Testis (tissue), 2 donors: ENCODE data around the gene HDAC6.

Experiments used
- POLR2A ChIP-seq: fragments of 450-650 bp; IDR thresholded peaks from one replicate; pipeline ENCODE4 v1.6.1; 2017; ENCODE audit warnings: antibody characterized with exemption, mild to moderate bottlenecking, moderate library complexity
- TF ChIP-seq, protein P1 (sequence below), 3 experiments: fragments of 450-650 bp in 2 of 3; fragments of 200-600 bp in 1 of 3; sonication (generic) in 1 of 3; IDR thresholded peaks; one replicate each; pipeline ENCODE4 v1.5.1; 2016 to 2019; ENCODE audit warnings: antibody characterized with exemption in 3 of 3, mild to moderate bottlenecking in 2 of 3, moderate library complexity in 1 of 3

DNA sequence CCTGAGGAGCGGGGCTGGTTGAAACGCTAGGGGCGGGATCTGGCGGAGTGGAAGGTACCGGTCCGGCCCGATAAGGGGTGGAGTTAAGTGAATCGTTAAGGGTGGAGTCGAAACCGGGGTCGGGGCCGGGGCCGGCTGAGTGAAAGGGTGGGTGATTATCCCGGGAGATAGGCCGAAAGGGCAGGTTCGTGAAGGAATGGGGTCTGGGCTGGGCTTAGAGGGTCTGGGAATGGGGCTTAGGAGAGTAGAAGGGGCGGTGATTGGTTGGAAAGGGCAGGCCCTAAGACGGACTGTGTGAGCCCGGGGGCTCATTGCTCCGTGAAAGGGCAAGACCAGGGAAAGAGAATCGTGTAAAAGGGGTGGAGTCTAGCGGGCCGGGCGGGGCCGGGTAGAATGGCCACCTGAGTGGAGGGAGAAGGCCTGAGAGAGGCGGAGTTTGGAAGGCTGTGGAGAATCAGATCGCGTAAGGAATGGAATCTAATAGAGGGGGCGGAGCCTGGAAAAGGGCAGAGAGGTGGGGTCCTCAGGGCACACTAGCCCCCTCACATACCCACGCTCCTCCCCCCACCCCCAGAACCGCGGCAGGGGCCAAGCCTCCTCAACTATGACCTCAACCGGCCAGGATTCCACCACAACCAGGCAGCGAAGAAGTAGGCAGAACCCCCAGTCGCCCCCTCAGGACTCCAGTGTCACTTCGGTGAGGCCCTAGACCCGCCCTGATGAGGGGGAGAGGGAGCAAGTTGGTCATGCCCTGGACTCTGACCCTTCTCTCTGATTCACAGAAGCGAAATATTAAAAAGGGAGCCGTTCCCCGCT is 430 bp downstream of the HDAC6 start:
- TF ChIP-seq, protein P1, sequence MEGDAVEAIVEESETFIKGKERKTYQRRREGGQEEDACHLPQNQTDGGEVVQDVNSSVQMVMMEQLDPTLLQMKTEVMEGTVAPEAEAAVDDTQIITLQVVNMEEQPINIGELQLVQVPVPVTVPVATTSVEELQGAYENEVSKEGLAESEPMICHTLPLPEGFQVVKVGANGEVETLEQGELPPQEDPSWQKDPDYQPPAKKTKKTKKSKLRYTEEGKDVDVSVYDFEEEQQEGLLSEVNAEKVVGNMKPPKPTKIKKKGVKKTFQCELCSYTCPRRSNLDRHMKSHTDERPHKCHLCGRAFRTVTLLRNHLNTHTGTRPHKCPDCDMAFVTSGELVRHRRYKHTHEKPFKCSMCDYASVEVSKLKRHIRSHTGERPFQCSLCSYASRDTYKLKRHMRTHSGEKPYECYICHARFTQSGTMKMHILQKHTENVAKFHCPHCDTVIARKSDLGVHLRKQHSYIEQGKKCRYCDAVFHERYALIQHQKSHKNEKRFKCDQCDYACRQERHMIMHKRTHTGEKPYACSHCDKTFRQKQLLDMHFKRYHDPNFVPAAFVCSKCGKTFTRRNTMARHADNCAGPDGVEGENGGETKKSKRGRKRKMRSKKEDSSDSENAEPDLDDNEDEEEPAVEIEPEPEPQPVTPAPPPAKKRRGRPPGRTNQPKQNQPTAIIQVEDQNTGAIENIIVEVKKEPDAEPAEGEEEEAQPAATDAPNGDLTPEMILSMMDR (IDR thresholded peaks at IDR 0.05): no peak
- no peak for TF ChIP-seq POLR2A
